Brain microvascular endothelial cell (primary cell): ENCODE measurements around the gene SHROOM3.

Experiments used
- DNase-seq: peaks from one replicate; pipeline ENCODE4 v3.0.0-alpha.2; 2020
- H3K27ac ChIP-seq: fragments of 250-450 bp; sonication (Bioruptor Pico); 2 replicates; pipeline ENCODE4 v1.5.1; 2020; ENCODE audit warnings: mild to moderate bottlenecking, moderate library complexity
- H3K27me3 ChIP-seq: fragments of 250-450 bp; sonication (Bioruptor Pico); replicated peaks from 2 replicates; pipeline ENCODE4 v1.5.1; 2020; ENCODE audit warnings: mild to moderate bottlenecking
- H3K36me3 ChIP-seq: fragments of 250-450 bp; sonication (Bioruptor Pico); replicated peaks from 2 replicates; pipeline ENCODE4 v1.5.1; 2020; ENCODE audit warnings: mild to moderate bottlenecking
- H3K4me3 ChIP-seq: 2 replicates; pipeline ENCODE4 v1.5.1; 2011; ENCODE audit warnings: low read depth, mild to moderate bottlenecking, control low read depth, low read length, moderate library complexity
- in situ Hi-C: cut with HindIII; loops from 2 replicates; pipeline ENCODE4 v1.10.0; 2017; ENCODE audit warnings: low sequenced_read_pairs, low pct_ligation_motif_present
- TF ChIP-seq, protein P1 (sequence below): IDR thresholded peaks from 2 replicates; pipeline ENCODE4 v1.5.1; 2011; ENCODE audit warnings: low read depth, mild to moderate bottlenecking, moderate library complexity, low read length, control low read depth, inconsistent platforms; ENCODE audit errors: missing control alignments

The SHROOM3 gene

DNA sequence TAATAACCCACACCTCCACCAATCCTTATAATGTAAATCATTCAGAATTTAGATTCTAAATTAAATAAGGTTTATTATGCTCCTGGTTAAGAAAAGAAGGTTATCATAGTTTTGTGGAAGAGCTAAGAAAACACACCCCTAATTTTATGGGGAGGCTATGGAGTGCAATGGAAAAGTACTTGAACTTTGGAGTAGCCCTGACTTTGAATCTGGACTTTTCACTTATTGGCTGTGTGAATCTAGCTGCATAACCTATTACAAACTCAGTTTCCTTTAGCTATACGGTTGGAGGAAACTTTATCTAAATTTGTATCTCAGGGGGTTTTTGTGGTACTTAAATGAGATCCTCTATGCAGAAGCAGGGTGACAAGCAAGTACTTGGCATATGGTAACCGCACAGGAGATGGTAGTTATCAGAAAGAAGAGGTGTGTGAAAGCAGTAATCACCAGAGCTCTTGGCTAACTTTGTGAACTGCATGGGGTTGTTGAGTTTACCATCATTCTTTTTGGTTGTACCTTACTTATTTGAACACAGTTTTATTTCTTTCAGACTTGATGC is 143.1 kb downstream of the SHROOM3 start:
- TF ChIP-seq, protein P1, sequence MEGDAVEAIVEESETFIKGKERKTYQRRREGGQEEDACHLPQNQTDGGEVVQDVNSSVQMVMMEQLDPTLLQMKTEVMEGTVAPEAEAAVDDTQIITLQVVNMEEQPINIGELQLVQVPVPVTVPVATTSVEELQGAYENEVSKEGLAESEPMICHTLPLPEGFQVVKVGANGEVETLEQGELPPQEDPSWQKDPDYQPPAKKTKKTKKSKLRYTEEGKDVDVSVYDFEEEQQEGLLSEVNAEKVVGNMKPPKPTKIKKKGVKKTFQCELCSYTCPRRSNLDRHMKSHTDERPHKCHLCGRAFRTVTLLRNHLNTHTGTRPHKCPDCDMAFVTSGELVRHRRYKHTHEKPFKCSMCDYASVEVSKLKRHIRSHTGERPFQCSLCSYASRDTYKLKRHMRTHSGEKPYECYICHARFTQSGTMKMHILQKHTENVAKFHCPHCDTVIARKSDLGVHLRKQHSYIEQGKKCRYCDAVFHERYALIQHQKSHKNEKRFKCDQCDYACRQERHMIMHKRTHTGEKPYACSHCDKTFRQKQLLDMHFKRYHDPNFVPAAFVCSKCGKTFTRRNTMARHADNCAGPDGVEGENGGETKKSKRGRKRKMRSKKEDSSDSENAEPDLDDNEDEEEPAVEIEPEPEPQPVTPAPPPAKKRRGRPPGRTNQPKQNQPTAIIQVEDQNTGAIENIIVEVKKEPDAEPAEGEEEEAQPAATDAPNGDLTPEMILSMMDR, result no peak
- no peak overlapping the region for H3K27ac ChIP-seq
- in situ Hi-C loops, result no loop called here
- H3K4me3 ChIP-seq, result no peak overlapping the region
- no peaks in the 10 kb centered on the region for H3K27me3 ChIP-seq
- no peak for DNase-seq
- H3K36me3 ChIP-seq, result no peaks in the 10 kb centered on the region

DNA sequence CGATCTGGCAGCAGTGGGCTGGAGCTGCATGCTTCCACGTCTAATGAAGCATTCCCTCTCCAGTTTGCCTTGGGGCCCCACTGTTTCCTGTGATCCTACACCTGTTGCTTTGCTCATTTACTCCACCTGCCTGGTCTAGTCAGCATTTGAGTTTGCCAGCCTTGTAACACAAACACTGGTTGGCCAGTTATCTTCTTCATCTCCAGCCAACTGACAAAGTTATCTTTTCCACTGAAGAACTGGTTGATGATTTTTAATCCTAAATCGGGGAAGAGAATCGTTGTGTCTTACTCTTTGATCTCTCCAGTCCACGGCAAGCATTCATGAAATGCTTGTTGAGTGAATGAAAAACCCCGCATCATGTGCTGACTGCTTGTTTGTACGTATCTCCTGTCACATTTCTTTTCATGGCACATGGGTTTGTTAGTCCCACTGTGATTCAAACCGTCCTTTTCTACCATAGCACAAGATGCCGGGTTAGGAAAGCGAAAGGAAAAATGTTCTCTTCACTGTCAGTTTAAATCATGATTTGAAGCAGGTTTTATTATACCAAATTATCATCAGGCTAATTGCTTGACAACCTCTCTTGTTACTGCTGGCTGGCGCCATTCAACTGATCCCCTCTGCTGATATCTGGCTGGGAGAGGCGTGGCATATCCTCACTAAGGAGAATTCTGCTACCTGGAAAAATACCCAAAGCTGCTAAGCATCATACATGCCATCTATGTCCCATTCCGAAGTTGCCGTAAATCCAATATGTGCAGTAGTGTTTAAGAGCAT is 144.8 kb downstream of the SHROOM3 start:
- TF ChIP-seq, protein P1, result no peak
- Histone ChIP-seq H3K4me3 (no peak overlapping the region), H3K27me3 (no peaks in the 10 kb centered on the region), H3K27ac (no peak overlapping the region), H3K36me3 (no peaks in the 10 kb centered on the region)
- DNase-seq, result no peak
- in situ Hi-C loops, result no loop called here

DNA sequence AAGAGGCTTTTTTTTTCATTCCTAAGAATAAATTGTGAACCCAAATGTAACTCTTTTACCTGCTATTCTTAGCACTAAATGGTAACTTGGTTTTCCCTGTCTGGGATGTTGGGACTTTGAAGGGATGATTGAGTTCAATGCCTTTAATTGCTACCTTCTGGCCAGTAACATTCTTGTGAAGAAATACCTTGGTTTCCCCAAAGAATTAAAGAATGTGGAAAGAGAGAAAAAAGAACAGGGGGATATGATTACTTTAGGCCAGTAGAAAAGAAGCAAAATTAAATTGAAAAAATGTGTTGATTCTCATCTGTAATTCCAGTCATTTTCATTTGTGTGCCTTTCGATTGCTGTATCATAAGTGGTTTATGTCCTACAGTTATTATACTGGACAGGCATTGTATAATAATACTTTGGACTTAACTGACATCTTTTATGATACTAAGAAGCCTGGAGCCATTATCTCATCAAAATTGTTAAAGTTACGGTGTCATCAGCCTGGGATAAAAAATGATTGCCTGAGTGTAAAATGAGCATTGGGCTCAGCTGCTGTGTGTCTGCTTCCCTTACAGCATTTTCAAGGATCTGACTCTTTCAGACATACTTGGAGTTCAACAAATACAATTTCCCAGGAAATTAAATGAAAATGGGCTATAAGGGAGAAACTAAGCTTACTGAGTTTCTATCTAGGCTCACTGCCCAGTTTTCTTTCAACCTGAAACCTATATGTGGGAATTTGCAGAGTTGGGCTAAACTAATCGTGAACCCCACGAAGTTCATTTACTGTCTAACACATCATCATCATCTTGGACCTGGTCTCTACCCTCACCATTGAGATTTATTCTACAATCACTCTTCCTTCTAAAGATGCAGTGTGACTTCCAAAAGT is 146.3 kb downstream of the SHROOM3 start:
- Histone ChIP-seq H3K27ac (no peak overlapping the region), H3K27me3 (no peaks in the 10 kb centered on the region), H3K4me3 (no peak overlapping the region), H3K36me3 (no peaks in the 10 kb centered on the region)
- TF ChIP-seq, protein P1, result no peak
- DNase-seq, result no peak
- in situ Hi-C loops, result no loop called here

DNA sequence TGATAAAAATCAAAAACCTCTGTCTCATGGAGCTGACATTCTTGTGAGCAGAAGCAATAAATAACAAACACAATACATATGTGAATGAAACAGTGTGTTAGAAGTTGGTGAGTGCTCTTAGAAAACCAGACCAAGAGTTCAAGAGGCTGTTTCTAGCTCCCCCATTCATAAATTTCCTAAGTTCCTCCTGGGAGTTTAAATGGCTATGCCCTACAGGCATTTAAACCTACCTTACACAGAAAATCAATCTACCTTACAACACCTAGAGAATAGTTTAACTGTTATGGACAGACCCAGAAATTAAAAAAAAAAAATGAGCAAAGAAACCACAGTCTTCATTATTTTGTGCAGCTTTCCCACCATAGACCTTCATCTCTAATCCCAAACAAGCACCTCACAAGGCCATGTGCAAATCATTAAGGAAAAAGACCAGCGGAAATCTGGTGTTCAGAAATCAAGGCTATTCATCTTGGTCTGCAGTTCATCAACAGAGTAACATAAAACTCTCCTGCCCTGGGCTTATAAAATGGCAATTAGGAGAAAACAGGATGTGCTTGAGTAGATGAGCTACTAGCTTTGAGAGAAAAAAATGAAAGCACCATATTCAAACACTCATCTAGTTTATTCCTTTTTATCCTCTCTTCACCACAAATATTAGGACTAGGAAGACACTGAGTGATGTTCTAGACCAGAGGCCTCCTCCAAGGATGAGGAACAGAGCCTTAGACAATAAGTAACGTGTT is 147.2 kb downstream of the SHROOM3 start:
- Histone ChIP-seq H3K4me3 (no peak overlapping the region), H3K36me3 (no peaks in the 10 kb centered on the region), H3K27me3 (no peaks in the 10 kb centered on the region), H3K27ac (no peak overlapping the region)
- DNase-seq, result no peak
- in situ Hi-C loops, result no loop called here
- TF ChIP-seq, protein P1, result no peak

DNA sequence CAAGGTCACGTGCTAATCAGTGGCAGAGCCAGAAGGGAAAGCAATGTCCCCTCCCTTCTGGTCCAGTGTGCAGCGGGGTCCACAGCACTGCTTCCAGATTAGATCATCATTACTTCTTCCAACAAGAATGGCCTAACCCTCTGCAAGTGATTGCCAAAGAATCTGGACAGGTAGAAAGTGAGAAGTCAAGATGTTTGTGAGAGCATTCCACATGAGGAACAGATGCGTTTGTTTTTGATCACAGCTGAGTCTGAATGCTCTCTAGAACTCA is 147.7 kb downstream of the SHROOM3 start:
- H3K27me3 ChIP-seq, result no peaks in the 10 kb centered on the region
- in situ Hi-C loops, result no loop called here

More for the DNA sequence above, 147.7 kb downstream of the SHROOM3 start:
- DNase-seq, result no peak
- Histone ChIP-seq H3K27ac (no peak overlapping the region), H3K36me3 (no peaks in the 10 kb centered on the region), H3K4me3 (no peak overlapping the region)
- TF ChIP-seq, protein P1, result no peak
